Activated CD8-positive, alpha-beta memory T cell treated with anti-CD3 and anti-CD28 coated beads, Interleukin-2, amount 10 ng/mL, durations not matched to agents 7 days and 5 days (primary cell): ENCODE data around the gene GLIS2. TPM values are rescaled to one million over a fixed set of nuclear protein-coding genes. Genes with fewer than 3 reads are reported as not detected.

Experiments used
- ATAC-seq: fragments of 150-1000 bp; cut with Tn5 transposase; one replicate; pipeline ENCODE4 v1.10.0; 2021; ENCODE audit warnings: moderate library complexity
- CTCF ChIA-PET: fragments of 350-600 bp; sonication (Branson Sonifier 250); formaldehyde crosslinking; loops from one replicate; lab custom pipeline; 2021; ENCODE audit warnings: antibody characterized with exemption; lab: Charles Lee
- DNase-seq: peaks from one replicate; pipeline ENCODE4 v3.0.0-alpha.2; 2020
- H3K27ac Mint-ChIP-seq: one replicate; pipeline ENCODE4 v1.8.0; 2021; ENCODE audit warnings: mild to moderate bottlenecking, mixed read lengths
- H3K27me3 Mint-ChIP-seq: one replicate; pipeline ENCODE4 v1.8.0; 2021; ENCODE audit warnings: mixed read lengths
- H3K36me3 Mint-ChIP-seq: one replicate; pipeline ENCODE4 v1.8.0; 2021; ENCODE audit warnings: mild to moderate bottlenecking, mixed read lengths
- H3K4me1 Mint-ChIP-seq: one replicate; pipeline ENCODE4 v1.8.0; 2021; ENCODE audit warnings: mixed read lengths
- H3K4me3 Mint-ChIP-seq: one replicate; pipeline ENCODE4 v1.8.0; 2021; ENCODE audit warnings: mild to moderate bottlenecking, moderate library complexity, mixed read lengths
- H3K9me3 Mint-ChIP-seq: one replicate; pipeline ENCODE4 v1.8.0; 2022; ENCODE audit warnings: low read depth, mixed read lengths
- total RNA-seq, 2 experiments: library from RNA; stranded (reverse); gene quantifications; one replicate each; pipeline ENCODE4 v1.2.3, GENCODE V29; 2021

Gene GLIS2
- total RNA-seq, 2 experiments from 2014 or later = 0.55 to 0.63 TPM

- Mint-ChIP-seq H3K27me3 (no peaks in the 10 kb centered on the region), H3K9me3 (no peaks in the 10 kb centered on the region), H3K36me3 (no peaks in the 10 kb centered on the region), H3K27ac (peak overlapping the region; percentile 70), H3K4me3 (no peak overlapping the region), H3K4me1 (peaks cover 20% of the 10 kb centered on the region)
- CTCF ChIA-PET = interaction anchor here (1.0 to 1.9 kb wide), 3 partner anchors 18 to 92 kb away, joined by 4 to 5 read pairs (median 5); no protein-coding TSS in a partner anchor
- ATAC-seq (no peak), DNase-seq (no peak)
Observed at GRCh38 chr16:4345836-4346781, 30.2 kb downstream of the GLIS2 start.

GRCh38 chr16:4347010-4347409 is 31.1 kb downstream of the GLIS2 start:
- peaks cover 27% of the 10 kb centered on the region for H3K4me1 Mint-ChIP-seq
- CTCF ChIA-PET = interaction anchor here (0.9 to 1.9 kb wide), 5 partner anchors 12 to 93 kb away, joined by 3 to 5 read pairs (median 4); no protein-coding TSS in a partner anchor
- no peaks in the 10 kb centered on the region for H3K9me3 Mint-ChIP-seq
- no peaks in the 10 kb centered on the region for H3K36me3 Mint-ChIP-seq
- no peak overlapping the region for H3K4me3 Mint-ChIP-seq
- H3K27ac Mint-ChIP-seq = no peak overlapping the region
- ATAC-seq (no peak), DNase-seq (no peak)
- no peaks in the 10 kb centered on the region for H3K27me3 Mint-ChIP-seq

- CTCF ChIA-PET = interaction anchor here (0.9 to 1.9 kb wide), 5 partner anchors 11 to 94 kb away, joined by 3 to 5 read pairs (median 4); no protein-coding TSS in a partner anchor
- Mint-ChIP-seq H3K4me3 (no peak overlapping the region), H3K27me3 (no peaks in the 10 kb centered on the region), H3K36me3 (no peaks in the 10 kb centered on the region), H3K4me1 (peaks cover 27% of the 10 kb centered on the region), H3K9me3 (no peaks in the 10 kb centered on the region), H3K27ac (peak overlapping the region; percentile 9)
- ATAC-seq = no peak
- DNase-seq = no peak
Observed at GRCh38 chr16:4347765-4348509, 32.1 kb downstream of the GLIS2 start.

GRCh38 chr16:4349332-4349731 is 33.5 kb downstream of the GLIS2 start:
- no peaks in the 10 kb centered on the region for H3K27me3 Mint-ChIP-seq
- ATAC-seq = no peak
- H3K36me3 Mint-ChIP-seq = peaks cover 6% of the 10 kb centered on the region
- no peaks in the 10 kb centered on the region for H3K9me3 Mint-ChIP-seq
- peak overlapping the region; percentile 19 for H3K27ac Mint-ChIP-seq
- H3K4me3 Mint-ChIP-seq = no peak overlapping the region
- H3K4me1 Mint-ChIP-seq = peaks cover 27% of the 10 kb centered on the region
- DNase-seq = no peak
- CTCF ChIA-PET = interaction anchor here (0.6 to 3.5 kb wide), 6 partner anchors 21 to 1450 kb away, joined by 3 to 21 read pairs (median 5); no protein-coding TSS in a partner anchor

GRCh38 chr16:4350365-4350786 is 34.5 kb downstream of the GLIS2 start:
- H3K4me3 Mint-ChIP-seq = peak overlapping the region; percentile 84
- H3K36me3 Mint-ChIP-seq = peaks cover 9% of the 10 kb centered on the region
- peaks cover 24% of the 10 kb centered on the region for H3K4me1 Mint-ChIP-seq
- no peaks in the 10 kb centered on the region for H3K27me3 Mint-ChIP-seq
- no peaks in the 10 kb centered on the region for H3K9me3 Mint-ChIP-seq
- DNase-seq (no peak), ATAC-seq (peak; percentile 11)
- peak overlapping the region; percentile 87 for H3K27ac Mint-ChIP-seq
- CTCF ChIA-PET = interaction anchor here (0.8 to 3.5 kb wide), 8 partner anchors 9 to 96 kb away, joined by 3 to 21 read pairs (median 4); no protein-coding TSS in a partner anchor

- Mint-ChIP-seq H3K27ac (peak within 1 kb of the TSS; percentile 87), H3K9me3 (no peaks in the 10 kb centered on the region), H3K4me3 (peak within 1 kb of the TSS; percentile 84), H3K4me1 (peaks cover 23% of the 10 kb centered on the region), H3K27me3 (no peaks in the 10 kb centered on the region), H3K36me3 (peaks cover 9% of the 10 kb centered on the region)
- ATAC-seq (peak; percentile 95), DNase-seq (peak; percentile 98)
- CTCF ChIA-PET = interaction anchor here (0.6 to 3.5 kb wide), 14 partner anchors 9 to 273 kb away, joined by 3 to 21 read pairs (median 4); partner anchors contain the start of gene TFAP4
Observed at GRCh38 chr16:4350787-4351659, 35.2 kb downstream of the GLIS2 start, which contains the start of gene PAM16. Gene PAM16, minus strand, starts transcription at chr16:4351321. Its CDS starts 87 bp downstream, at chr16:4351234.

- DNase-seq (no peak), ATAC-seq (no peak)
- Mint-ChIP-seq H3K36me3 (peaks cover 9% of the 10 kb centered on the region), H3K27me3 (no peaks in the 10 kb centered on the region), H3K27ac (no peak overlapping the region), H3K9me3 (no peaks in the 10 kb centered on the region), H3K4me1 (peaks cover 23% of the 10 kb centered on the region), H3K4me3 (peak overlapping the region; percentile 84)
- CTCF ChIA-PET = interaction anchor here (0.6 to 3.5 kb wide), 8 partner anchors 10 to 272 kb away, joined by 3 to 21 read pairs (median 3); partner anchors contain the start of gene TFAP4
Observed at GRCh38 chr16:4351880-4352279, 36.0 kb downstream of the GLIS2 start.

- Mint-ChIP-seq H3K4me3 (no peak overlapping the region), H3K36me3 (peaks cover 11% of the 10 kb centered on the region), H3K27ac (no peak overlapping the region), H3K9me3 (no peaks in the 10 kb centered on the region), H3K27me3 (no peaks in the 10 kb centered on the region), H3K4me1 (peaks cover 21% of the 10 kb centered on the region)
- ATAC-seq (no peak), DNase-seq (no peak)
- CTCF ChIA-PET = interaction anchor here (1.1 kb wide), 1 partner anchor 17 kb away, joined by 3 read pairs; no protein-coding TSS in a partner anchor
Observed at GRCh38 chr16:4352843-4353242, 37.0 kb downstream of the GLIS2 start.

GRCh38 chr16:4353675-4354074 is 37.8 kb downstream of the GLIS2 start:
- Mint-ChIP-seq H3K9me3 (no peaks in the 10 kb centered on the region), H3K4me1 (peaks cover 17% of the 10 kb centered on the region), H3K36me3 (peaks cover 12% of the 10 kb centered on the region), H3K27me3 (no peaks in the 10 kb centered on the region), H3K27ac (no peak overlapping the region), H3K4me3 (no peak overlapping the region)
- CTCF ChIA-PET = no interaction called here
- DNase-seq (no peak), ATAC-seq (no peak)

GRCh38 chr16:4354512-4355409 is 38.9 kb downstream of the GLIS2 start:
- H3K36me3 Mint-ChIP-seq = peaks cover 16% of the 10 kb centered on the region
- H3K4me3 Mint-ChIP-seq = no peak overlapping the region
- H3K27me3 Mint-ChIP-seq = no peaks in the 10 kb centered on the region
- no peaks in the 10 kb centered on the region for H3K9me3 Mint-ChIP-seq
- CTCF ChIA-PET = no interaction called here
- H3K4me1 Mint-ChIP-seq = peaks cover 13% of the 10 kb centered on the region
- H3K27ac Mint-ChIP-seq = no peak overlapping the region
- DNase-seq = no peak
- no peak for ATAC-seq

GRCh38 chr16:4356820-4357219 is 41.0 kb downstream of the GLIS2 start:
- CTCF ChIA-PET = interaction anchor here (1.6 kb wide), 1 partner anchor 46 kb away, joined by 4 read pairs; no protein-coding TSS in a partner anchor
- no peak for DNase-seq
- no peak overlapping the region for H3K4me3 Mint-ChIP-seq
- no peaks in the 10 kb centered on the region for H3K27me3 Mint-ChIP-seq
- H3K4me1 Mint-ChIP-seq = peaks cover 1% of the 10 kb centered on the region
- no peaks in the 10 kb centered on the region for H3K9me3 Mint-ChIP-seq
- ATAC-seq = no peak
- H3K36me3 Mint-ChIP-seq = peaks cover 17% of the 10 kb centered on the region
- no peak overlapping the region for H3K27ac Mint-ChIP-seq
